HG03196 (cell line): ENCODE results near the gene SRXN1.
"Not testable (repeated sequence)": the region's sequence is repeated elsewhere in the genome, so short reads cannot be mapped to it uniquely, and the experiment has no call there.

Experiments used
- ATAC-seq: cut with Tn5 transposase; IDR thresholded peaks from one replicate; pipeline ENCODE4 v1.9.1; 2021; ENCODE audit not compliant: unreplicated experiment

Gene SRXN1

GRCh38 chr20:655726-656624, 3.0 kb upstream of the SRXN1 start:
- ATAC-seq, result no peak

- no peak for ATAC-seq
Observed at GRCh38 chr20:654417-654750, 1.4 kb upstream of the SRXN1 start.

- ATAC-seq, result no peak
Observed at GRCh38 chr20:653590-654416, 803 bp upstream of the SRXN1 start.

- ATAC-seq, result no peak
Observed at GRCh38 chr20:652615-653109, 338 bp downstream of the SRXN1 start.

GRCh38 chr20:651713-652614, 1.0 kb downstream of the SRXN1 start:
- no peak for ATAC-seq

- ATAC-seq, result no peak
Observed at GRCh38 chr20:650954-651353, 2.0 kb downstream of the SRXN1 start.

- ATAC-seq, result no peak
Observed at GRCh38 chr20:650281-650680, 2.7 kb downstream of the SRXN1 start.

GRCh38 chr20:647479-648019, 5.5 kb downstream of the SRXN1 start:
- ATAC-seq, result no peak

- ATAC-seq, result no peak
Observed at GRCh38 chr20:646868-647233, 6.1 kb downstream of the SRXN1 start.

GRCh38 chr20:646107-646867, 6.7 kb downstream of the SRXN1 start:
- no peak for ATAC-seq

GRCh38 chr20:645318-646106, 7.5 kb downstream of the SRXN1 start:
- no peak for ATAC-seq

GRCh38 chr20:644692-645317, 8.2 kb downstream of the SRXN1 start:
- ATAC-seq, result no peak

GRCh38 chr20:642398-643174, 10.4 kb downstream of the SRXN1 start:
- ATAC-seq, result no peak

- not testable (repeated sequence) for ATAC-seq
Observed at GRCh38 chr20:642013-642397, 11.0 kb downstream of the SRXN1 start.

GRCh38 chr20:641516-641875, 11.5 kb downstream of the SRXN1 start:
- no peak for ATAC-seq

- no peak for ATAC-seq
Observed at GRCh38 chr20:640674-641515, 12.1 kb downstream of the SRXN1 start.

GRCh38 chr20:638579-638978, 14.4 kb downstream of the SRXN1 start:
- no peak for ATAC-seq
